ENCODE measurements around the gene GMIP.

- TF ChIP-seq CTCF (IDR thresholded peaks at IDR 0.05) (no peak), POLR2A (IDR thresholded peaks at IDR 0.05) (no peak)
Measured at GRCh38 chr19:19619181-19619848, 24.1 kb downstream of the GMIP start.

Data from uterus (tissue), 2 donors.